ENCODE measurements around the gene FAM163A.

DNA sequence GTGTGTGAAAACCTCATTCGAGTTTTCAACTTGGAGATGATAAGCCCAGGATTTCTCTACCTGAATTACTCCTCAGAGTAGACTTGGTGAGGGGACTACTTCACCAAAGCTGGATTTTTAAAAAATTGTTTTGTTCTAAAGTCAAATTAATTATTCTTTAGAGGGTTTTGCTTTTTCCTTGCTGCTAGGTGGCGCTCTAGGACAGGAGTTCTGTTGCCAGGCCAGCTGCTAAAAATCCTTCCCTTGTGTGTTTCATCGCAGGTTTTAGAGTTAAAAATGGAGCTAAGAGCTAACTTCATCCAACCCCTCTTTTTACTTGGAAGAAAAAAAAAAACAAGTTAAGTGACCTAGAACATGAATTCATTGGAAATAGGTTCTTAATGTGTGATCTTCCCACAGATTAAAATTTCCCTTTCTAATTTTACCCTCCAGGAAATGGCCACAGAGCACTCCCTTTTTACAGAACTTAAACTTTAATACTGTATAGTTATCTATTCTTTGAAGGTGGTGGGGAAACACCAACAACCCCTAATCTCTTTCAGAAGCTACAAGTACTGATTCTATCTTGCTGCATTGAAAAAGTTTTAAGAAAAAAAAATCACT lies 36.7 kb upstream of the FAM163A start:
- TF ChIP-seq, protein P1, sequence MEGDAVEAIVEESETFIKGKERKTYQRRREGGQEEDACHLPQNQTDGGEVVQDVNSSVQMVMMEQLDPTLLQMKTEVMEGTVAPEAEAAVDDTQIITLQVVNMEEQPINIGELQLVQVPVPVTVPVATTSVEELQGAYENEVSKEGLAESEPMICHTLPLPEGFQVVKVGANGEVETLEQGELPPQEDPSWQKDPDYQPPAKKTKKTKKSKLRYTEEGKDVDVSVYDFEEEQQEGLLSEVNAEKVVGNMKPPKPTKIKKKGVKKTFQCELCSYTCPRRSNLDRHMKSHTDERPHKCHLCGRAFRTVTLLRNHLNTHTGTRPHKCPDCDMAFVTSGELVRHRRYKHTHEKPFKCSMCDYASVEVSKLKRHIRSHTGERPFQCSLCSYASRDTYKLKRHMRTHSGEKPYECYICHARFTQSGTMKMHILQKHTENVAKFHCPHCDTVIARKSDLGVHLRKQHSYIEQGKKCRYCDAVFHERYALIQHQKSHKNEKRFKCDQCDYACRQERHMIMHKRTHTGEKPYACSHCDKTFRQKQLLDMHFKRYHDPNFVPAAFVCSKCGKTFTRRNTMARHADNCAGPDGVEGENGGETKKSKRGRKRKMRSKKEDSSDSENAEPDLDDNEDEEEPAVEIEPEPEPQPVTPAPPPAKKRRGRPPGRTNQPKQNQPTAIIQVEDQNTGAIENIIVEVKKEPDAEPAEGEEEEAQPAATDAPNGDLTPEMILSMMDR (conservative IDR thresholded peaks at IDR 0.05 in 1 of 2, IDR thresholded peaks at IDR 0.05 in 1 of 2; ENCODE audit: low read depth in 1 of 2, low read length in 2 of 2) = peak; percentile 73 to 86
- no peak for TF ChIP-seq EZH2 (IDR thresholded peaks at IDR 0.05; ENCODE audit: low read length, missing control alignments)

Data from fibroblast of lung (primary cell).